Measurements from ENCODE around the gene SLC13A4. TPM values are rescaled to one million over a fixed set of nuclear protein-coding genes. Genes with fewer than 3 reads are reported as not detected.

SLC13A4 gene
- total RNA-seq, 4 donors from 2014 or later, result not detected

GRCh38 chr7:135684699-135685098 is 43.3 kb downstream of the SLC13A4 start:
- no peak overlapping the region for H3K4me3 ChIP-seq
- TF ChIP-seq POLR2A (IDR thresholded peaks at IDR 0.05), result no peak
- no peak for TF ChIP-seq CTCF (IDR thresholded peaks at IDR 0.05)
- no peak overlapping the region for H3K27ac ChIP-seq
- DNase-seq, result no peak
- peaks cover 0 to 5% (median 0%) of the 10 kb centered on the region in 3 donors for H3K36me3 ChIP-seq
- H3K4me1 ChIP-seq, result no peaks in the 10 kb centered on the region
- H3K27me3 ChIP-seq, result no peaks in the 10 kb centered on the region
- no peaks in the 10 kb centered on the region for H3K9me3 ChIP-seq

GRCh38 chr7:135684136-135684535 is 43.9 kb downstream of the SLC13A4 start:
- TF ChIP-seq CTCF (IDR thresholded peaks at IDR 0.05) (no peak), POLR2A (IDR thresholded peaks at IDR 0.05) (no peak)
- Histone ChIP-seq H3K27ac (no peak overlapping the region), H3K4me1 (no peaks in the 10 kb centered on the region), H3K36me3 (peaks cover 0 to 5% (median 0%) of the 10 kb centered on the region in 3 donors), H3K27me3 (no peaks in the 10 kb centered on the region), H3K4me3 (no peak overlapping the region), H3K9me3 (no peaks in the 10 kb centered on the region)
- no peak for DNase-seq

GRCh38 chr7:135683609-135684008 is 44.4 kb downstream of the SLC13A4 start:
- no peak for DNase-seq
- no peaks in the 10 kb centered on the region for H3K27me3 ChIP-seq
- H3K27ac ChIP-seq, result no peak overlapping the region
- peaks cover 0 to 5% (median 0%) of the 10 kb centered on the region in 3 donors for H3K36me3 ChIP-seq
- H3K4me3 ChIP-seq, result no peak overlapping the region
- H3K9me3 ChIP-seq, result no peaks in the 10 kb centered on the region
- TF ChIP-seq CTCF (IDR thresholded peaks at IDR 0.05) (no peak), POLR2A (IDR thresholded peaks at IDR 0.05) (no peak)
- H3K4me1 ChIP-seq, result no peaks in the 10 kb centered on the region

- peaks cover 0 to 5% (median 0%) of the 10 kb centered on the region in 3 donors for H3K36me3 ChIP-seq
- H3K4me1 ChIP-seq, result no peaks in the 10 kb centered on the region
- H3K4me3 ChIP-seq, result no peak overlapping the region
- no peaks in the 10 kb centered on the region for H3K27me3 ChIP-seq
- no peak for DNase-seq
- H3K27ac ChIP-seq, result no peak overlapping the region
- H3K9me3 ChIP-seq, result no peaks in the 10 kb centered on the region
- no peak for TF ChIP-seq CTCF (IDR thresholded peaks at IDR 0.05)
- TF ChIP-seq POLR2A (IDR thresholded peaks at IDR 0.05), result no peak
Measured at GRCh38 chr7:135682191-135682590, 45.8 kb downstream of the SLC13A4 start.

GRCh38 chr7:135681762-135682161 is 46.2 kb downstream of the SLC13A4 start:
- H3K4me1 ChIP-seq, result no peaks in the 10 kb centered on the region
- DNase-seq, result no peak
- no peaks in the 10 kb centered on the region for H3K9me3 ChIP-seq
- H3K4me3 ChIP-seq, result no peak overlapping the region
- H3K36me3 ChIP-seq, result peaks cover 0 to 5% (median 0%) of the 10 kb centered on the region in 3 donors
- no peaks in the 10 kb centered on the region for H3K27me3 ChIP-seq
- H3K27ac ChIP-seq, result no peak overlapping the region
- no peak for TF ChIP-seq POLR2A (IDR thresholded peaks at IDR 0.05)
- TF ChIP-seq CTCF (IDR thresholded peaks at IDR 0.05), result no peak
